Stimulated activated CD4-positive, alpha-beta T cell treated with anti-CD3 and anti-CD28 coated beads, Interleukin-15, amount 100 ng/mL, for 24 hours (primary cell): Measurements from ENCODE around the gene GSTK1.
"Not testable (repeated sequence)": the region's sequence is repeated elsewhere in the genome, so short reads cannot be mapped to it uniquely, and the experiment has no call there.

Experiments used
- DNase-seq: peaks from one replicate; pipeline ENCODE4 v3.0.0-alpha.2; 2020

Gene GSTK1

DNA sequence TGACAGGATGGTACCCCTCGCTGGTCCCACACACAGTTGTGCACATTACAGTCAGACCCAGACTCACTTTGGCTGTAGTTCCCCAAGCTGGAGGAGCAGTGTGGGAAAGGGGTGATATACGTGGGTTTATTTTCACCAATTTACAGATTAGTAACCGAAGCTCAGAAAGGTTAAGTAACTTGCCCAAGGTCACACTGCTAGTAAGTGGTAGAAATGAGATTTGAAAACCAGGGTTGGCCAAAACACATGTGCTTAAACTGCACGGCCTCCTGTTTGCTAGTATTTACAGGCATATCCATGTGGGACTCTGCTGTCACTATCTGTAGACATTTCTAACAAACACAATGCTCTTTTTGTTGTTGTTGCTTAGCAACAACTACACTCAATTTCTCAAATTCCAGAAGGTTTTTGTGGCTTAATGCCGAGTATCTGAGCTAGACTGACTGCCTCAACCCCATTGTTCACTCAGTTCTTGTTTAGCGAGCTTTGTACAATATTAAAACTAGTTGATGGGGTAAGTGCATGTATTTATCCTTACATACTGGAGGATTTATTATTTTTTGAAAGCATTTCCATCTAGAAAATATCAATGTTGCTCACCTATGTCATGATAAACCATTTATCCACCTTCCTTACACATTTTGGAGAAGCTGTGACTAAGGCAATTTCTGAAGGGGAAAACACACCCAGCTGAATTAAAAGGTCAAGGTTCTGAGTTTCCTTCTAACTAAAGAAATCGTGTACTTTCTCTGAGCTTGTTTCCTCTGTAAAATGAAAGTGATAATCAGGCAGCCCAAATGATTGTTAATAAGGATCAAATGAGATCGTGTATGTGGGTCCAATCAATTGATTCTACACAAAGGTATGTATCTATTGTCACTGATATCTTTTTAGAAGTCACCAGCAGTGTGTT is 16.2 kb downstream of the GSTK1 start:
- DNase-seq, result no peak

DNA sequence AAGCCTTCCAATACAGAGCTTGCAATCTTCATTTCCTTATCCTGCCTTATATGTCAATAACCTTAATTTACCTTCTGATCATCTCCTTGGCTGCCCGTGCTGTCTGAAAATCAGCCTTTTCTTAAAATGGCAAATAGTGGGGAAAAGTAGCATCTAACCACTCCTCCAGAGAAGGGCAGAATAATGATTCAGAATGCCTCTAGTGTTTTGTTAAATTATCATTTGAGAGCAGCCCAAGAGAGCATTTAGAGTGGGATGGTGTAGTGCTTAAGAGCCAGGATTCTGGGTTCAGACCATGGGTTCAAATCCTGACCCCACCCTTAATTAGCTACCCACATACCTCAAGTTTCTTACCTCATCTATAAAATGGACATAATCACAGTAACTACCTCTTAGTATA is 16.9 kb downstream of the GSTK1 start:
- no peak for DNase-seq

DNA sequence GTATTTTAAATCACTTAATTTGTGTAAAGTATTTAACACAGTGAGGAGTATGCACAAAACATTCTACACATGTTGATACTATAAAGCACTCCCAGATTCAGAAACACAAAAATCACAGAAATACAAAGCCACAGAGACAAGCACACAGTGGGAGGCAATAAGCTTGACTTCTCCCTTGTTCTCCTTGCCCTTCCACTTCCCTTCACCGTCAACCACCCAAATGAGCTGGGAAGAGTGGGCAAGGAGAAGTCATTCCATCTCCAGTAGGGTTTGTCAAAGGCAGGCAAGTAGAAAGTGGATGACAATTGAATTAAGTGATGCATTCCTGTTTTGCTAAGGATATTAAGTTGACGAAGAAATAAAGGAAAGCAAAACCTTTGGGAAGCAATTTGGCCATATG is 17.3 kb downstream of the GSTK1 start:
- DNase-seq, result no peak

DNA sequence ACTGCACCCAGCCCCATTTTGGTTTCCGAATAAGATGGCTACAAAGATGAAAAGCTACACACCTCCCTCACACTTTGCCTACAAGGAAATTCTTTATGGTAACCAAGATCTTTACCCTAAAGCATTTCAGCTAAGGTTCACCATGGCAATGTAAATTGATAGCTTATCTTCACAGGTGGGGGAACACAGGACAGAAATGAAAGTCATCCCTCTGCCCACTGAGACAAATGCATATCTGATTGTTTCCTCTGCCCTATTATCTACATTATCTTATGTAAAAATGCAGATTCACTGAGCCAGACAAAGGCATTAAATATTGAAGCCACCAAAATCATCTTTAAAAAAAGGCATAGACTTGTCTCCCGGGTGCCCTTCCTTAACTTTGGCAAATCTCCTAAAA is 18.3 kb downstream of the GSTK1 start:
- DNase-seq, result no peak

DNA sequence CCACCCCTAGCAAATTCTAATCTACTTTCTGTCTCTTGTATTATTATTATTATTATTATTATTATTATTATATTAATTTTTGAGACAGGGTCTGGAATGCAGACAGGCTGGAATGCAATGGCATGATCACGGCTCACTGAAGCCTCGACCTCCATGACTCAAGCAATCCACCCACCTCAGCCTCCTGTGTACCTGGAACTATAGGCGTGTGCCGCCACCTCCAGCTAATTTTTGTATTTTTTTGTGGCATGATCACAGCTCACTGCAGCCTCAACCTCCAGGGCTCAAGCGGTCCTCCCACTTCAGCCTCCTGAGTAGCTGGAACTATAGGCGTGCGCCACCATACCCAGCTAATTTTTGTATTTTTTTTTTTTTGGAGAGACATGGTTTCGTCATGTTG is 18.9 kb downstream of the GSTK1 start:
- DNase-seq, result no peak

DNA sequence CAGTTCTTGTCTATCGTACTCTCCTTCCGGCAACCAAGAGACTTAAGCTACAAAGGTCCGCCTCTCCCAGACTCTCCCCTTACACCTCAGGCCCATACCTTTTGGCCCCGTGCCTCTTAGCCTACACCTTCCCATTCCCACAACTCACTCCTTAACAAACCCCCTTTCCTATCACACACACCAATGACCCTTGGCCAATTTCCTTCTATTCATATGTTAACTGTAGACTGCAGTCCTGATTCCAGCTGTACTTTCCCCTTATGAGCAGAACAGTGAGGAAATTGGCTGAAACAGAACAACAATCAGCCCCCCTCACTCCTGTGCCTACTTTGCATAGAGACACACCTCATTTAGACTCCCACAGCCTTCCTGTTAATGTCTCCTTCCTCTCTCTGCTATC is 20.1 kb downstream of the GSTK1 start:
- DNase-seq, result no peak

DNA sequence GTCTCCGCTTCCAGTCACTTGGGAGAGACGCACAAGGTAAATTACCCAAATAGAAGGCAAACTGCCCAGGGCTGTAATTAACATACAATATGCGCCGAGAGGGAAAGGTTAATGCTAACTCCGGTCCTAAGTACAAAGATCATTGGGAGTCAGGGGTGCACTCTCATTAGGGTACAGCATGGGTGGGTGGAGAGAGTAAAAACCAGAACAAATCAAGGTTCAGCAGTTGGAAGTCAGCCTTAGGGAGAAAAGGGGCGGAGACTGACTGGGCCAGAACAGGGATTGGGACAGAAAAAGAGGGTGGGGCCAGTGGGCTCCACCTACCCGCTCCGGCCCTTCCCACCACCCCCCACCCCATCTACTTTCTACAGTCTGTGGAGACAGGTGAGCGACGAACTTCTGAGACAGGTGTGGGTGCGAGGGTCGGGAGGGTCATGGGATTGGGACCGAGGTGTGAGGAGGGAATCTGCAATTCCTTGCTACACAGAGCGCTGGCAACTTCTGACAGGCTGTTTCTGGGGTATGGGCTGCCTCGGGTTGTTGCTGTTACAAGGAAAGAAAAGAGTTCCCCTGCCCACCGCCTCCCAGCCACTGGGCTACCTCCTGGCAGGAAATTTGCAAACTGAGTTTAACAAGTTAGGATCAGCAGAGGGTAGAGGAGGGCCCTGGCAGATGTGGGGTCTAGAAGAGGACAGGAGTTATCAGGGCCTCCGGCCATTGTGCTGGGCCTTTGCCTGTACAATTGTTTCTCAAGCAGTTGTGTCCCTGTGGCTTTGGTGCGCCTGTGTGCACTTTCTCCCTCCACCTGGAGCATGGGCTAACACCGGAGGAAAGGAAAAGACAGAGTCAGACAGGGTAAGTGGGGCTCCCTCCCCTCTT is 21.6 kb downstream of the GSTK1 start, which contains the start of gene TMEM139:
Gene TMEM139, plus strand, starts transcription at position 368 of the 879 bp plus-strand sequence. CDS start 1,000 bp downstream, outside the sequence.
- DNase-seq, result no peak

DNA sequence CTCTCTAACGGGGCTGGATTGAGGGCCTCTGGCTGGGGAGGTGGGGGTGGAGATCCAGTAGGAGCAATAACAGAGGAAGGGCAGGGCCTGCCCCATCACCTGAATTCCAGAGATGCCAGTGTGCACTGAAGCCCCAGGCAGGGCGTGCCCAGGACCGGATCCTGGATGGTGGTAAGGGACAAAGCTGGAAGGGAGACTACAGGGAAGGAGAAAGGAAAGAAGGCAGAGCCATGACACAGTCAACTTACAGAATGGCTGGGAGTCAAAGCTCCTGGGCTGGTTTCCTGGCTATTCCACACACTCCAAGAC is 22.2 kb downstream of the GSTK1 start:
- DNase-seq, result no peak

DNA sequence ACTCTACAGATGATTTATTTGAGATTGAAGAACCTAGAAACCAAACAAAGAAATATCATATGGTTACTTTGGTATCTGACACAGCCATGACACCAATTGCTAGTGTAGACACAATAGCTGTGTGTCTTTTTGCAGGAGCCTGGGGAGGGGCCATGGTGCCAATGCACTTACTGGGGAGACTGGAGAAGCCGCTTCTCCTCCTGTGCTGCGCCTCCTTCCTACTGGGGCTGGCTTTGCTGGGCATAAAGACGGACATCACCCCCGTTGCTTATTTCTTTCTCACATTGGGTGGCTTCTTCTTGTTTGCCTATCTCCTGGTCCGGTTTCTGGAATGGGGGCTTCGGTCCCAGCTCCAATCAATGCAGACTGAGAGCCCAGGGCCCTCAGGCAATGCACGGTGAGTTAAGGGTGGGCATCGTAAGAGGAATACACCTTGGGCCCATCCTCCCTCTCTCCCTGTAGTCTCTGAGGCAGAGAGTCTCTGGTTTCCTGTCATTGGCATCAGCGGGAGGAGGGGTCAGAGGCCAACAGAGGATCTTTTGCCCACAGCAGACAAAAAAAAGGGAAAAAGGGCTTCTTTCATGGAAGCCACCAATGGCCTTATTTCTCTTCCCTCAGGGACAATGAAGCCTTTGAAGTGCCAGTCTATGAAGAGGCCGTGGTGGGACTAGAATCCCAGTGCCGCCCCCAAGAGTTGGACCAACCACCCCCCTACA is 22.7 kb downstream of the GSTK1 start:
- no peak for DNase-seq

DNA sequence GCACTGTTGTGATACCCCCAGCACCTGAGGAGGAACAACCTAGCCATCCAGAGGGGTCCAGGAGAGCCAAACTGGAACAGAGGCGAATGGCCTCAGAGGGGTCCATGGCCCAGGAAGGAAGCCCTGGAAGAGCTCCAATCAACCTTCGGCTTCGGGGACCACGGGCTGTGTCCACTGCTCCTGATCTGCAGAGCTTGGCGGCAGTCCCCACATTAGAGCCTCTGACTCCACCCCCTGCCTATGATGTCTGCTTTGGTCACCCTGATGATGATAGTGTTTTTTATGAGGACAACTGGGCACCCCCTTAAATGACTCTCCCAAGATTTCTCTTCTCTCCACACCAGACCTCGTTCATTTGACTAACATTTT is 23.3 kb downstream of the GSTK1 start:
- no peak for DNase-seq

DNA sequence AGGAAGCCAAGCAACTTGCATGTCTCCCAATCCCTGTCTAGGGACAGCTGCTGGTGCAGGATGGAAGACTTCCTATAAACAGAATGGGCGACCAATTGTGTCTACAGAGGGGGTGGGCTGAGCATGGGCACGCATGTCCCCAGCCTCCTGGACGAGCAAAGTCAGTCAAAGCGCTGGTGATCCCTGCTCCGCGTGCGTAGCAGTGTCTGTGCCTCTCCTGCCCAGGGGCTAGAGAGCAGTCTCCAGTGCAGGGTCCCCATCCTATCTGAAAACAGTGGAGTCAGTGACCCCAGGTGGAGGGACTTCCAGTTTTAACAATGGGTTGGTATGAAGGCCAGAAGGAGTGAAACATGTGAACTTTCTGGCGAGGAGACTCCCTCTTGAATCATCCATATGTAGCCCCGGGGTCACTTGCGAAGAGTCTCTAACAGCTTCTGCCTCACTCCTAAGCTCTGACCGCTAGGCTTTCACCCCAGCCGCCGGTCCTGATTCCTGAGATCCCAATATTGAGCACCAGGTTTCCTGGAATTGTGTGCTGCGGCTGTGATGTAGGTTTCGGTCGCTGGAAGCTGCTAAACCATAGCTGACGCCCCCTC is 24.2 kb downstream of the GSTK1 start:
- no peak for DNase-seq

DNA sequence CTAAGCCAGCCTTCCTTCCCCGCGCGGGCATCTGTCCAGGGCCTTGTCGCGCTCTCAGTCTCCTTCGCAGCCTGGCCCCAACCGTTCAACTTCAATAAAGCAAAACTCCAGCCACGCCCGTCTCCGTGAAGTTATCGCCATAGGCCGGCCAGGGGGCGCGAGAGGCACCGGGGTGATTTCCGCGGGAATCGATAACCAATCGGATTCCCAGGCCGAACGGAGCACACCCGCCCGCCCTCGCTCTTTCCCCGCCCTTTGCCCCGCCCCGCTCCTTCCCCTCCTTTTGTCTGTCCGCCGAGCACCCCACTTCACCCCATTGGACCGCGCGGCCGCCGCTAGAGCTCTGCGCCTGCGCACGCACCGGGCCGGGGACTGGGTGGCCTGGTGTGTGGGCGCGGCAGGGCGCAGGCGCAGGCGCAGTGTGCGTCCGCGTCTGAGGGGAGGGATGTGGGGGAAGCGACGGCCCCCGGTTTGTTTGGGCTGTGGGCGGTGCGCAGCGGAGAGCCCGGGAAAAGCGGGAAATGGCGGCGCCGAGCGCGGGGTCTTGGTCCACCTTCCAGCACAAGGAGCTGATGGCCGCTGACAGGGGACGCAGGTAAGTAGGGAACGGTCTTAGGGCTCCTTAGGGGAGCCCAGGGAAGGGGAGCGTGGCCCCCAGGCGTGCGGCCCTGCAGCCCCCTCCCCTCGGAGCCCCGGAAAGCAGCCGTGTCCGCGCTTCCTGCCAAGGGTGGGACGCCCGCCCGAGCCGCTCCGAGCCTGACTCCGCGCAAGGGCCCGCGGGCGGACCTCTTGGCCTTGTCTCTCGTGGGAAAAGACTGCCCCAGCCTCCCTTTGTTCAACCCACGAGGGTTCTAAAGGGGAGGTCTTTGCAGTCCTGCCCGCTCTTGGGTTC is 24.9 kb downstream of the GSTK1 start, which contains the start of gene CASP2:
Gene CASP2, plus strand, starts transcription at position 417 of the 892 bp plus-strand sequence. Its CDS starts 105 bp downstream, at position 522.
- DNase-seq, result peak; percentile 99

DNA sequence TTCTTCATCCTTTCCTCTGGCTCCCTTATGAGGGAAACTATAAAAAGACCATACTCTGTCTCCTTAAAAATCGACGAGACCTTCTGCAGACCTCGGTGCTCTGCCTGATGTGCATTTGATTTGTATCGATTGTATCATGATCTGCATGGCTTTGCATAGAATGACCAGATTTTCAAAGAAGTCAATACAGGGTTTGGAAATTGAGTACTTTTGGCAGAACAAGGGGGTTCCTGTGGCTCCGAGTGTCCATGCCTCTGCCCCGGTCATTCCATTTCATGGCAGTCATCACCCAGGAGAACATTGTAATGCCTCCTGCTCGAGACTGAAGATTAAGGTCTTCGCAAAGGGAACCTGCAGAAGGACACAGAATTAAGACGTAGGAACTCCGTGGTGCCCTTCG is 25.6 kb downstream of the GSTK1 start:
- no peak for DNase-seq

DNA sequence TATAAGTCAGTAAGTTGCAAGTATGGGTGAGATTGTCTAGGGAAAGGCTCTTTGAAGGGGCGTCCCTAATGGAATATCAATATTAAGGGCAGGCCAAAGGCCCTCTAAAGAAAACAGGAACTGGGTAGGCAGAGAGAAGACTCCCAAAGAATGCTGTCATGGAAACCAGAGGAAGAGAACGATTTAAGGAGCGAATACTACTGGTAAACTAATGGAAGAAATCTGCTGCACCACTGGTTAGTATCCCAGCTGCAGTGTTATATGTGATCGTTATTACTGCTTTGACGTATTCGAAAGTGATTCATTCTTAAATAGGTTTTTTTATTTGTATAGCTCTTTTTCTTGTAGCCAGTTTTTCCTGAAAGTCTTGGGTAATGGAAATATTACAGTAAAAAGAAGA is 26.2 kb downstream of the GSTK1 start:
- no peak for DNase-seq

DNA sequence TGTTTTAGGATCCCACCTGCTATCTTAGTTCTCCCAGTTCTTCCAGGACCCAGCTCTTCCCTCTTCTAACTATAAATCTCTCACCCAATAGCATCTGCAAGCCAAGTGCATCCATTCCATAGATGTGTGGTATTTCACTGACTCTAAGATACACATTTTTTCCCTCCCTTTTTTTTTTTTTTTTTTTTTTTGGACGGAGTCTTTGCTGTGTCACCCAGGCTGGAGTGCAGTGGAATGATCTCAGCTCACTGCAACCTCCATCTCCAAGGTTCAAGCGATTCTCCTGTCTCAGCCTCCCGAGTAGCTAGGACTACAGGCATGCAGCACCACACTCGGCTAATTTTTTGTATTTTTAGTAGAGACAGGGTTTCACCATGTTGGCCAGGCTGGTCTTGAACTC is 26.6 kb downstream of the GSTK1 start:
- DNase-seq, result not testable (repeated sequence)

DNA sequence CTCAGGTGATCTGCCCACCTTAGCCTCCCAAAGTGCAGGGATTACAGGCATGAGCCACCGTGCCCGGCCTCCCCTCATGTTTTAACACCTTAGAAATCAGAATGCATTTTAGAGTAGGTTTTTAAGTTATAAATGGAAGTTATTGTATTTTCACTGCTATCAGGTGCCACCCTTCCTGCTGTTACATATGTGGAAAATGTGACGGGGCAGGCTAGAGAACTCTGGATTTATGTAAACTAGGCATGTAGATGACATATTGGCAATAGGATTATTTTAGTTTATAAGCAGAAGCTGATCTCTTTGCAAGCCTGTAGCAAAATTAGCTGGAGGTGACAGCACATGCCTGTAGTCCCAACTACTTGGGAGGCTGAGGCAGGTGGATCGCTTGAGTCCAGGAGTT is 27.1 kb downstream of the GSTK1 start:
- no peak for DNase-seq

DNA sequence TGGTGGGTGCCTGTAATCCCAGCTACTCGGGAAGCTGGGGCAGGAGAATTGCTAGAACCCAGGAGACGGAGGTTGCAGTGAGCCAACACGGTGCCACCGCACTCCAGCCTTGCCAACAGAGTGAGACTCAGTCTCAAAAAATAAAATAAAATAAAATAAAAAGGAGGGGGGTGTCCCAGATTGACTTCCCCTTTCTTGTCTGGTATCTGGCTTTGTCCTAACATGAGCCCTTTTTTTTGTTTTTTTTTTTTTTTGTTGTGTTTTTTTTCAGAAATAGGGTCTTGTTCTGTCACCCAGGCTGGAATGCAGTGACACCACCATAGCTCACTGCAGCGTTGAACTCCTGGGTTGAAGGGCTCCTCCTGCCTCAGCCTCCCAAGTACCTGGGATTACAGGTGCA is 29.6 kb downstream of the GSTK1 start:
- no peak for DNase-seq

DNA sequence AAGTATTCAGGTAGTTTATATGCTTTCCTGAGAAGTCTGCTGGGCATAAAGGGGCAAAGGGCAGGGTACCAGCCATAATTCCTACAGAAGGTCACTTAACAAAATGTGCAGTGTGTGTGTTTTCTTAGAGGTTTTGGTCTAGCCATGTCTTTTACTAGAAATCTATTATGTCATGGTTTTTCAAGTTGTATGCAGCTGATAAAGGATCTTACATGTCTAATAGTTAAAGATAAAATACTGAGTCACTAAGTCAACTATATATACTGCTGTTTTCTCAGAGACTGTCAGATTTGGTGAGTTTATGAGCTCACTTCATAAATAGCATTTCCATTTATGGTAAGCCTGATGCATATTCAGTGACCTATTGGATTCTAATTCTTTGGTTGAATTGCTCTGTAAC is 32.6 kb downstream of the GSTK1 start:
- no peak for DNase-seq

DNA sequence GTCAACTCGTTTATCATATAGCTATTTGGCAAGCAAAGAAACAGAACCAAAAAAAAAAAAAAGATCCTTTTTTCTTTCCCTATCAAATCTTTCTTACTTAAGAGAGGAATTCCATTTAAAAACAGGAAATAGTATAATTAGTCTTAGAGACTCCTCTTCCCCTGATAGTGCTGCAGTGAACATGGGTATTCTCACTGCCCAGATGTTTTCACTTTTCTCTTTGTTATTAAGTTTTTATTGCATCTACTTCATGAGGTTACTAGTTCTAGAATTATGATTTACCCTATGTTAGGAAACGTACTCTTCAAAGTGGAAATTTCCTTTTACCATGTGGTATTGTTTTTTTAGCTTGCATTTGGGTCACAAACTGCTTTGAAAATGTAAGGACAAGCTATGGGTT is 33.4 kb downstream of the GSTK1 start:
- DNase-seq, result no peak

DNA sequence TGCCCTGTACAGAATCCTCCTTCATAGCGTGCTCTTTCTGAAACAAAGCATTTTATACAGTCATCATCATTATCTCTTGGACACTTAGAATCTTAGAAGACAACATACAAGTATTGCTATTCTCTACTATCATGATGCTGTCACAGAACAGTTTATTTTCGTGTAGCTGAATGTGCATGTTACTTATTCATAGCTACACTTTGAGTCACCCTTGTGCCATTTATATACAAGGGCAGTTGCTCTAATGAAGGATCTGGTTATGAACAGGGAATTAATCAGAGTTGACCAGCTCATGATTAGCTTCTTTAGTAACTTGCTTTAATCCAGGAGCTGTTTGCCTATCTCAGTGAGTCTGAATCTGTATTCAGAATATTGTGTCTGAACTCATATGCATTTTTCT is 36.1 kb downstream of the GSTK1 start:
- no peak for DNase-seq

DNA sequence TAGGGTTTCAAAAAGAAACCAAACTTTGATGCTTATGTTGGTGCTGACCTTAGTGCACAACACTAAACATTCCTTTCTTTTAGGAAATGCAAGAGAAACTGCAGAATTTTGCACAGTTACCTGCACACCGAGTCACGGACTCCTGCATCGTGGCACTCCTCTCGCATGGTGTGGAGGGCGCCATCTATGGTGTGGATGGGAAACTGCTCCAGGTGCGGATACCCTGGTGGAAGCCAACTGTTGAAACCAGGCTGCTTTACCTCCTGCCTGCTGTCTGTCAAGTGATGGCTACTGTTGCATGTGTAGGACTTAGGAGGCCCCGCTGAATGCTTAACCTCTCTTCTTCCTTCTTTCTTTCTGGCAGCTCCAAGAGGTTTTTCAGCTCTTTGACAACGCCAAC is 36.6 kb downstream of the GSTK1 start:
- peak; percentile 67 for DNase-seq
